Body of pancreas (tissue), 4 donors: ENCODE results near the gene ADH5. TPM values are rescaled to one million over a fixed set of nuclear protein-coding genes. Genes with fewer than 3 reads are reported as not detected.
A peak's percentile ranks its signal among the peaks of the same experiment; 100 is the strongest.

Experiments used
- ATAC-seq: fragments of 150-250 bp; one replicate; pipeline ENCODE4 v1.9.1; 2016
- DNase-seq, 4 donors: peaks; one replicate each; pipeline ENCODE4 v3.0.0-alpha.2; 2019
- H3K27ac ChIP-seq, 4 donors: fragments of 200-600 bp; sonication (generic); 1 replicate in 3 of 4; 2 replicates in 1 of 4; pipeline versions ENCODE4 v1.5.1 to v1.6.1; 2016 to 2019; ENCODE audit warnings: mild to moderate bottlenecking in 1 of 4, mixed read lengths in 1 of 4, moderate library complexity in 1 of 4
- H3K27me3 ChIP-seq, 2 donors: fragments of 200-600 bp; sonication (generic); one replicate each; pipeline ENCODE4 v1.6.0; 2016; ENCODE audit warnings: mild to moderate bottlenecking in 1 of 2
- H3K36me3 ChIP-seq, 2 donors: fragments of 200-600 bp; sonication (generic); replicated peaks in 1 of 2; 2 replicates each; pipeline ENCODE4 v1.5.1; 2016; ENCODE audit warnings: low read depth in 2 of 2; ENCODE audit not compliant: insufficient read depth in 1 of 2
- H3K4me1 ChIP-seq: fragments of 200-600 bp; sonication (generic); one replicate; pipeline ENCODE4 v1.6.0; 2016
- H3K4me3 ChIP-seq, 2 donors: fragments of 200-600 bp; sonication (generic); 1 replicate in 1 of 2; 2 replicates in 1 of 2; pipeline ENCODE4 v1.5.1; 2016 to 2019
- H3K9me3 ChIP-seq, 3 donors: fragments of 200-600 bp; sonication (generic); 1 replicate in 2 of 3; 2 replicates in 1 of 3; pipeline ENCODE4 v1.5.1; 2016
- CTCF ChIP-seq, 7 experiments: fragments of 450-650 bp in 4 of 7; fragments of 200-600 bp in 3 of 7; sonication (generic) in 3 of 7; IDR thresholded peaks; one replicate each; pipeline ENCODE4 v1.5.1; 2016 to 2019; ENCODE audit warnings: antibody characterized with exemption in 7 of 7
- POLR2A ChIP-seq, 3 donors: fragments of 450-650 bp; IDR thresholded peaks; one replicate each; pipeline ENCODE4 v1.6.1; 2016; ENCODE audit warnings: antibody characterized with exemption in 3 of 3, mild to moderate bottlenecking in 2 of 3
- WGBS, 2 donors: methylation state at CpG; one replicate each; pipeline ENCODE4 v1.1.5; 2017; 5-methylcytosine and 5-hydroxymethylcytosine counted together
- intact Hi-C: fragments of 100-400 bp; cut with DNase I; formaldehyde crosslinking; loops from one replicate; pipeline ENCODE4 v1.15.1; 2023
- total RNA-seq, 2 donors: library from RNA; depleted of rRNA; stranded (reverse); fragments of >200 nt; gene quantifications; one replicate each; pipeline ENCODE4 v1.1.0, GENCODE V29; 2016

Gene ADH5
- total RNA-seq, 2 donors from 2014 or later, result 30.0 to 63.3 TPM

GRCh38 chr4:99079625-99080295 lies 8.8 kb downstream of the ADH5 start:
- intact Hi-C loops, result no loop called here
- Histone ChIP-seq H3K4me1 (peaks cover 8% of the 10 kb centered on the region), H3K27ac (no peak overlapping the region), H3K4me3 (no peak overlapping the region), H3K27me3 (no peaks in the 10 kb centered on the region), H3K36me3 (peaks cover 0 to 16% of the 10 kb centered on the region in 2 donors), H3K9me3 (no peaks in the 10 kb centered on the region)
- TF ChIP-seq CTCF (IDR thresholded peaks at IDR 0.05) (no peak), POLR2A (IDR thresholded peaks at IDR 0.05) (no peak)
- DNase-seq (no peak), ATAC-seq (no peak)
- WGBS, 2 donors, result 52 to 53% methylated on average over 5 of the region's 5 CpGs

- WGBS, 2 donors, result 41 to 53% methylated on average over 5 of the region's 5 CpGs
- ATAC-seq, result peak; percentile 52
- Histone ChIP-seq H3K4me1 (peaks cover 8% of the 10 kb centered on the region), H3K36me3 (peaks cover 0 to 18% of the 10 kb centered on the region in 2 donors), H3K4me3 (no peak overlapping the region), H3K27ac (no peak overlapping the region), H3K9me3 (no peaks in the 10 kb centered on the region), H3K27me3 (no peaks in the 10 kb centered on the region)
- TF ChIP-seq POLR2A (IDR thresholded peaks at IDR 0.05), result no peak
- TF ChIP-seq CTCF (IDR thresholded peaks at IDR 0.05), result no peak
- no peak for DNase-seq
- intact Hi-C loops, result no loop called here
Measured at GRCh38 chr4:99078931-99079624, 9.5 kb downstream of the ADH5 start.

- Histone ChIP-seq H3K4me3 (no peak overlapping the region), H3K9me3 (no peaks in the 10 kb centered on the region), H3K4me1 (peaks cover 8% of the 10 kb centered on the region), H3K27ac (no peak overlapping the region), H3K27me3 (no peaks in the 10 kb centered on the region), H3K36me3 (peaks cover 0 to 19% of the 10 kb centered on the region in 2 donors)
- no peak for DNase-seq
- ATAC-seq, result no peak
- no peak for TF ChIP-seq POLR2A (IDR thresholded peaks at IDR 0.05)
- WGBS, 2 donors, result 87 to 88% methylated on average over 5 of the region's 5 CpGs
- intact Hi-C loops, result no loop called here
Measured at GRCh38 chr4:99078336-99078735, 10.3 kb downstream of the ADH5 start.

GRCh38 chr4:99077177-99077576 lies 11.4 kb downstream of the ADH5 start:
- H3K4me1 ChIP-seq, result peaks cover under 1% of the 10 kb centered on the region
- intact Hi-C loops, result no loop called here
- no peaks in the 10 kb centered on the region for H3K27me3 ChIP-seq
- H3K4me3 ChIP-seq, result no peak overlapping the region
- no peaks in the 10 kb centered on the region for H3K9me3 ChIP-seq
- TF ChIP-seq CTCF (IDR thresholded peaks at IDR 0.05), result no peak
- no peak for TF ChIP-seq POLR2A (IDR thresholded peaks at IDR 0.05)
- no peak for DNase-seq
- 90% methylated on average over 4 of the region's 4 CpGs for WGBS, 2 donors
- no peak for ATAC-seq
- no peak overlapping the region for H3K27ac ChIP-seq
- peaks cover 0 to 21% of the 10 kb centered on the region in 2 donors for H3K36me3 ChIP-seq

- no peak for TF ChIP-seq CTCF (IDR thresholded peaks at IDR 0.05)
- TF ChIP-seq POLR2A (IDR thresholded peaks at IDR 0.05), result no peak
- no peak overlapping the region for H3K27ac ChIP-seq
- no peak for DNase-seq
- intact Hi-C loops, result no loop called here
- ATAC-seq, result no peak
- peaks cover 0 to 23% of the 10 kb centered on the region in 2 donors for H3K36me3 ChIP-seq
- H3K27me3 ChIP-seq, result no peaks in the 10 kb centered on the region
- H3K4me3 ChIP-seq, result no peak overlapping the region
- H3K9me3 ChIP-seq, result no peaks in the 10 kb centered on the region
- 93 to 97% methylated on average over 5 of the region's 5 CpGs for WGBS, 2 donors
- no peaks in the 10 kb centered on the region for H3K4me1 ChIP-seq
Measured at GRCh38 chr4:99076292-99076976, 12.2 kb downstream of the ADH5 start.
